ENCODE results near the gene MAP2K3. TPM values are rescaled to one million over a fixed set of nuclear protein-coding genes. Genes with fewer than 3 reads are reported as not detected.

MAP2K3 gene
- total and polyA plus RNA-seq, 10 of the 15 experiments (the other 5 are each of a cell fraction or from before 2014, with no cell fraction given): 0.71 to 39.4 (median 18.6) TPM

GRCh38 chr17:21283482-21284318 lies 811 bp upstream of the MAP2K3 start:
- Histone ChIP-seq H3K4me2 (ENCODE audit: control insufficient read depth, insufficient read depth) (peak overlapping the region; percentile 86), H3K4me1 (ENCODE audit: control insufficient read depth, insufficient read depth, low read length) (peaks cover 27% of the 10 kb centered on the region), H3K9ac (ENCODE audit: control insufficient read depth, insufficient read depth, low read length) (no peak overlapping the region), H4K20me1 (ENCODE audit: control insufficient read depth, insufficient read depth) (no peaks in the 10 kb centered on the region), H3K36me3 (ENCODE audit: control insufficient read depth in 2 of 2, insufficient read depth in 2 of 2, low read length in 1 of 2) (no peaks in the 10 kb centered on the region), H2AFZ (ENCODE audit: control insufficient read depth, low read depth, low read length) (peak overlapping the region; percentile 86), H3K27ac (ENCODE audit: control insufficient read depth, insufficient read depth) (no peak overlapping the region), H3K27me3 (replicated peaks in 1 of 2; ENCODE audit: control insufficient read depth in 2 of 2, insufficient read depth in 2 of 2, low read length in 1 of 2) (0 out of 4 replicates have a peak, but pooled peaks cover 0 to 3% of the 10 kb centered on the region in 2 experiments), H3K4me3 (peak overlapping the region; percentile 67), H3K79me2 (ENCODE audit: control insufficient read depth, insufficient read depth, low read length) (peaks cover 42% of the 10 kb centered on the region), H3K9me3 (replicated peaks; ENCODE audit: control insufficient read depth, insufficient read depth, low read length) (no peaks in the 10 kb centered on the region)
- no TSS peak for BruUV-seq (replicated peaks)
- ATAC-seq (peak; percentile 0), DNase-seq (ENCODE audit: low read depth, low spot score) (no peak), FAIRE-seq (no peak)
- intact Hi-C loops (cut with micrococcal nuclease; ENCODE audit: unreplicated experiment) (loop anchor here (5.0 kb wide), 1 partner anchor 94 kb away; the partner anchor contains the start of gene KCNJ12), in situ Hi-C loops (cut with MboI) (no loop called here)
- ChIA-PET RAD21 (ENCODE audit: unreplicated experiment) (no interaction called here), CTCF (interaction anchor here (1.0 to 2.8 kb wide), 3 partner anchors 155 to 229 kb away, joined by 3 to 13 read pairs (median 4); no protein-coding TSS in a partner anchor), SMC1A (ENCODE audit: uncharacterized antibody, unreplicated experiment) (interaction anchor here (1.1 kb wide), 1 partner anchor 27 kb away, joined by 4 read pairs; no protein-coding TSS in a partner anchor), POLR2A (no interaction called here)
- no peak for TF ChIP-seq RFX5 (IDR thresholded peaks at IDR 0.05; ENCODE audit: low read depth, low read length)
- peak; percentile 45; the same call in 1 of the 2 replicates for TF ChIP-seq NR2F1 (conservative IDR thresholded peaks at IDR 0.05)
- 21% methylated on average over 49 of the region's 49 CpGs for WGBS (ENCODE audit: insufficient coverage, insufficient replicate concordance, low lambda C conversion rate, missing lambda C conversion rate)
